Right atrium auricular region (tissue), 2 donors: ENCODE results near the gene MEF2D. TPM values are rescaled to one million over a fixed set of nuclear protein-coding genes. Genes with fewer than 3 reads are reported as not detected.

Experiments
- DNase-seq: peaks from one replicate; pipeline ENCODE4 v3.0.0-alpha.2; 2019; ENCODE audit warnings: low spot score
- H3K27ac ChIP-seq, 2 donors: fragments of 200-600 bp; sonication (generic); 1 replicate in 1 of 2; 2 replicates in 1 of 2; pipeline ENCODE4 v1.5.1; 2016 to 2019
- H3K27me3 ChIP-seq, 2 donors: fragments of 200-600 bp; sonication (generic); one replicate each; pipeline versions ENCODE4 v1.5.1 to v1.6.0; 2017 to 2019
- H3K36me3 ChIP-seq: fragments of 200-600 bp; sonication (generic); one replicate; pipeline ENCODE4 v1.5.1; 2016
- H3K4me1 ChIP-seq, 2 donors: fragments of 200-600 bp; sonication (generic); one replicate each; pipeline versions ENCODE4 v1.5.1 to v1.6.0; 2017 to 2019
- H3K4me3 ChIP-seq, 2 donors: fragments of 200-600 bp; sonication (generic); 1 replicate in 1 of 2; 2 replicates in 1 of 2; pipeline ENCODE4 v1.5.1; 2017 to 2019; ENCODE audit warnings: mild to moderate bottlenecking in 1 of 2, moderate library complexity in 1 of 2
- H3K9me3 ChIP-seq, 2 donors: fragments of 200-600 bp; sonication (generic); one replicate each; pipeline ENCODE4 v1.5.1; 2019
- total RNA-seq, 2 donors: library from RNA; depleted of rRNA; stranded (reverse); fragments of >200 nt; gene quantifications; one replicate each; pipeline ENCODE4 v1.1.0, GENCODE V29; 2016
- TF ChIP-seq, protein P1 (sequence below), 2 donors: fragments of 200-600 bp; sonication (generic); IDR thresholded peaks; one replicate each; pipeline ENCODE4 v1.5.1; 2019; ENCODE audit warnings: antibody characterized with exemption in 2 of 2

The MEF2D gene
- total RNA-seq, 2 donors from 2014 or later: 80.1 to 104 TPM

- peak overlapping the region in 1 of 2 donors; percentile 42 for H3K27ac ChIP-seq
- no peaks in the 10 kb centered on the region for H3K9me3 ChIP-seq
- peaks cover 80% of the 10 kb centered on the region for H3K36me3 ChIP-seq
- DNase-seq: no peak
- H3K27me3 ChIP-seq: no peaks in the 10 kb centered on the region
- peaks cover 0 to 69% of the 10 kb centered on the region in 2 donors for H3K4me1 ChIP-seq
- TF ChIP-seq, protein P1, sequence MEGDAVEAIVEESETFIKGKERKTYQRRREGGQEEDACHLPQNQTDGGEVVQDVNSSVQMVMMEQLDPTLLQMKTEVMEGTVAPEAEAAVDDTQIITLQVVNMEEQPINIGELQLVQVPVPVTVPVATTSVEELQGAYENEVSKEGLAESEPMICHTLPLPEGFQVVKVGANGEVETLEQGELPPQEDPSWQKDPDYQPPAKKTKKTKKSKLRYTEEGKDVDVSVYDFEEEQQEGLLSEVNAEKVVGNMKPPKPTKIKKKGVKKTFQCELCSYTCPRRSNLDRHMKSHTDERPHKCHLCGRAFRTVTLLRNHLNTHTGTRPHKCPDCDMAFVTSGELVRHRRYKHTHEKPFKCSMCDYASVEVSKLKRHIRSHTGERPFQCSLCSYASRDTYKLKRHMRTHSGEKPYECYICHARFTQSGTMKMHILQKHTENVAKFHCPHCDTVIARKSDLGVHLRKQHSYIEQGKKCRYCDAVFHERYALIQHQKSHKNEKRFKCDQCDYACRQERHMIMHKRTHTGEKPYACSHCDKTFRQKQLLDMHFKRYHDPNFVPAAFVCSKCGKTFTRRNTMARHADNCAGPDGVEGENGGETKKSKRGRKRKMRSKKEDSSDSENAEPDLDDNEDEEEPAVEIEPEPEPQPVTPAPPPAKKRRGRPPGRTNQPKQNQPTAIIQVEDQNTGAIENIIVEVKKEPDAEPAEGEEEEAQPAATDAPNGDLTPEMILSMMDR (IDR thresholded peaks at IDR 0.05): no peak
- no peak overlapping the region for H3K4me3 ChIP-seq
Measured at GRCh38 chr1:156467906-156468305, 32.7 kb downstream of the MEF2D start.

DNA sequence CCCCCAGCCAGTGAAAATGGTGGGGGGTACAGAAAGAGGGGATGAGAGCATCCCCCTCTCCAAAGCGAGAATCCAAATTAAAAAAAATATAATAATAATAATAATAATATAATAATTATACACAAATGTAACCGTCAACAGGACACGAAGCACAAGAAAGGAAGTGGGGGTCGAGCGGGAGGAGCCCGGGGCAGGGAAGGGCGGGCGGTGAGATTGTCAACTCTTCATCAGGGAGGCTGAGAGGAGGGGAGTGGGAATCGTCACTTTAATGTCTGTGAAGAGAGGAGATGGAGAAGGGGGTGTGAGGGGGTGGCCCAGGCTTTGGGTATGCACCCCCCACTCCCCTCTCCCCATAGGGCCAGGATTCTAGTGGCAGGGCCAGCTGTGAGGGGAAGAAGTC lies 33.2 kb downstream of the MEF2D start:
- no peak for DNase-seq
- TF ChIP-seq, protein P1 (IDR thresholded peaks at IDR 0.05): no peak
- H3K9me3 ChIP-seq: no peaks in the 10 kb centered on the region
- H3K36me3 ChIP-seq: peaks cover 75% of the 10 kb centered on the region
- H3K27me3 ChIP-seq: no peaks in the 10 kb centered on the region
- H3K4me3 ChIP-seq: no peak overlapping the region
- H3K27ac ChIP-seq: peak overlapping the region in 1 of 2 donors; percentile 42
- H3K4me1 ChIP-seq: peaks cover 0 to 68% of the 10 kb centered on the region in 2 donors

DNA sequence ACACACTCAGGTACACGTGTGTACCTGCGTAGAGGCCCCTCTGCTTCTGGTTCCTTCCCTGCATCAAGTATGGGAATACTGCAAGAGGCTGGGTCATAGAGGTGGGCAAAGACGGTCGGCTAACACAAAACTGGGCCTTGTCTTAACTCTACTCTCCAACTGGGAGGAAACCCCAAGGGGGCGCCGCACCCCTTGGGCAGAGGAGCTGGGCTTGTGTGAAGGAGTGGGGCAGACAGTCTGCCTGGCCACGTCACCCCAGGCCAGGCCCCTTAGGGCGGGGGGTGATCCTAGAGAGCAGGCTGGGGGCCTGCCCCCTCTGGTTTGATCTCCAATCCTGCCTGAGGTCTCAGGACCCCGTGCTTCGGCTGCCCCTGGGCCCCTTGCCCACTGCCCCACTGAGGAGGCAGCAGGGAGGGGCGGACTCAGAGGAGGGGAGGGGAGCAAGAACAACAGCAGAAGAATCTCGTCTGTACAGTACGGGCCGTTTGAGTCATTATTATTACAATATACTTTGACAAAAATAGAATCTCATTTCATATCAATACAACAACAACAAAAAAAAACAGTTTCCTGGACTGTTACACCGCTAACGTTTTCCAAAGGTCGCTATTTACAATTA lies 34.7 kb downstream of the MEF2D start:
- H3K27ac ChIP-seq: peak overlapping the region; percentile 73 to 77
- H3K27me3 ChIP-seq: no peaks in the 10 kb centered on the region
- DNase-seq: no peak
- peaks cover 60% of the 10 kb centered on the region for H3K36me3 ChIP-seq
- TF ChIP-seq, protein P1 (IDR thresholded peaks at IDR 0.05): peak in 1 of 2 donors; percentile 27
- H3K4me1 ChIP-seq: peaks cover 0 to 52% of the 10 kb centered on the region in 2 donors
- no peaks in the 10 kb centered on the region for H3K9me3 ChIP-seq
- no peak overlapping the region for H3K4me3 ChIP-seq

- TF ChIP-seq, protein P1 (IDR thresholded peaks at IDR 0.05): no peak
- H3K4me3 ChIP-seq: no peak overlapping the region
- H3K27ac ChIP-seq: peak overlapping the region; percentile 73 to 77
- DNase-seq: no peak
- H3K9me3 ChIP-seq: no peaks in the 10 kb centered on the region
- peaks cover 50% of the 10 kb centered on the region for H3K36me3 ChIP-seq
- no peaks in the 10 kb centered on the region for H3K27me3 ChIP-seq
- H3K4me1 ChIP-seq: peaks cover 0 to 48% of the 10 kb centered on the region in 2 donors
Measured at GRCh38 chr1:156464825-156465452, 35.6 kb downstream of the MEF2D start.

DNA sequence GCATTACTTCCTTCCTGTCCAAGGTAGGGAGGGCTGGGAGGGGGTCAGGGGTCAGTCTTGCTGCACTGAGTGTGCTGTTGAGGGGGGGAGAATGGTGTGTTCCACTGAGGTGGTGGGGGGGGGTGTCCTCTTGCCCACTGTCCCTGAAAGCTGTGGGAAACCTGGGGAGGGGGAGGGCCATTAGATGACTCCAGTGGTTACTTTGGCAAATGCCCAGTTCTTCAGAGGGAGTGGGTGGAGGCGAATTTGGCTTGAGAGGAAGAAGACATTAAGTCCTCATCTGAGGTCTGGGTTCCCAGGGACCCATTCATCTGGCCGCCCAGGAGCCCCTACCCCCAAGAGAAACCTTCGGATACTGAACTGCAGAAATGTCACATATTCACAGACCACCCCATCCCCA lies 36.2 kb downstream of the MEF2D start:
- Histone ChIP-seq H3K36me3 (peaks cover 44% of the 10 kb centered on the region), H3K4me3 (no peak overlapping the region), H3K27me3 (no peaks in the 10 kb centered on the region), H3K4me1 (peaks cover 0 to 48% of the 10 kb centered on the region in 2 donors), H3K27ac (peak overlapping the region; percentile 73 to 77), H3K9me3 (no peaks in the 10 kb centered on the region)
- no peak for DNase-seq
- TF ChIP-seq, protein P1 (IDR thresholded peaks at IDR 0.05): no peak
